Hepatocyte (in vitro differentiated cells): Measurements from ENCODE around the gene B3GAT1. TPM values are rescaled to one million over a fixed set of nuclear protein-coding genes. Genes with fewer than 3 reads are reported as not detected.

ENCODE experiments used
- DNase-seq: peaks from one replicate; pipeline ENCODE4 v3.0.0-alpha.2; 2016; ENCODE audit warnings: low spot score
- H2AFZ ChIP-seq: fragments of 200-600 bp; sonication (generic); 2 replicates; pipeline ENCODE4 v1.6.0; 2016; ENCODE audit warnings: antibody characterized with exemption, mild to moderate bottlenecking
- H3K27ac ChIP-seq: fragments of 200-600 bp; sonication (generic); 2 replicates; pipeline ENCODE4 v1.5.1; 2016; ENCODE audit warnings: mild to moderate bottlenecking
- H3K27me3 ChIP-seq: fragments of 200-600 bp; sonication (generic); 2 replicates; pipeline ENCODE4 v1.6.1; 2016
- H3K36me3 ChIP-seq: fragments of 200-600 bp; sonication (generic); replicated peaks from 2 replicates; pipeline ENCODE4 v1.5.1; 2016; ENCODE audit warnings: low read depth; ENCODE audit not compliant: insufficient read depth
- H3K4me1 ChIP-seq: fragments of 200-600 bp; sonication (generic); 2 replicates; pipeline ENCODE4 v1.5.1; 2016; ENCODE audit warnings: mild to moderate bottlenecking, moderate library complexity; ENCODE audit not compliant: insufficient read depth
- H3K4me2 ChIP-seq: fragments of 200-600 bp; sonication (generic); 2 replicates; pipeline ENCODE4 v1.6.0; 2016
- H3K4me3 ChIP-seq: fragments of 200-600 bp; sonication (generic); 2 replicates; pipeline ENCODE4 v1.5.1; 2016; ENCODE audit warnings: mild to moderate bottlenecking
- H3K79me2 ChIP-seq: fragments of 200-600 bp; sonication (generic); 2 replicates; pipeline ENCODE4 v1.6.0; 2017; ENCODE audit warnings: mild to moderate bottlenecking
- H3K9me2 ChIP-seq: fragments of 200-600 bp; sonication (generic); replicated peaks from 2 replicates; pipeline ENCODE4 v1.6.0; 2017; ENCODE audit warnings: mild to moderate bottlenecking; ENCODE audit not compliant: insufficient read depth
- H3K9me3 ChIP-seq: fragments of 200-600 bp; sonication (generic); 2 replicates; pipeline ENCODE4 v1.5.1; 2016; ENCODE audit warnings: low read depth, mild to moderate bottlenecking
- H4K20me1 ChIP-seq: fragments of 200-600 bp; sonication (generic); 2 replicates; pipeline ENCODE4 v1.6.0; 2016; ENCODE audit warnings: mild to moderate bottlenecking; ENCODE audit not compliant: insufficient read depth, poor library complexity, severe bottlenecking
- CTCF ChIP-seq: fragments of 200-600 bp; sonication (generic); IDR thresholded peaks from 2 replicates; pipeline ENCODE4 v1.5.1; 2016; ENCODE audit warnings: antibody characterized with exemption, mild to moderate bottlenecking; ENCODE audit not compliant: poor library complexity
- EZH2 ChIP-seq: fragments of 200-600 bp; sonication (generic); IDR thresholded peaks from 2 replicates; pipeline ENCODE4 v1.6.1; 2016; ENCODE audit warnings: antibody characterized with exemption, mild to moderate bottlenecking, borderline replicate concordance
- EZH2phosphoT487 ChIP-seq: fragments of 200-600 bp; sonication (generic); IDR thresholded peaks from one replicate; pipeline ENCODE4 v1.6.1; 2018; ENCODE audit warnings: antibody characterized with exemption, mild to moderate bottlenecking, low read depth, moderate library complexity; ENCODE audit not compliant: unreplicated experiment, severe bottlenecking
- WGBS: methylation state at CpG from one replicate; pipeline ENCODE4 v1.1.6; 2016; ENCODE audit warnings: low lambda C conversion rate; ENCODE audit errors: missing lambda C conversion rate; 5-methylcytosine and 5-hydroxymethylcytosine counted together
- polyA plus RNA-seq: library from polyadenylated mRNA; unstranded; fragments of >200 nt; fragmentation: Nextera tagmentation; extraction: Ambion mirVana; gene quantifications from 2 replicates; pipeline ENCODE4 v1.2.1, GENCODE V29; 2016
- total RNA-seq: library from RNA; depleted of rRNA; stranded (reverse); fragments of >200 nt; gene quantifications from 2 replicates; pipeline ENCODE4 v1.2.3, GENCODE V29; 2014

The B3GAT1 gene
- total and polyA plus RNA-seq, 2 experiments from 2014 or later = 0.17 to 0.40 TPM

GRCh38 chr11:134452026-134452837 lies 40.2 kb upstream of the B3GAT1 start:
- Histone ChIP-seq H3K9me3 (no peaks in the 10 kb centered on the region), H3K27ac (no peak overlapping the region), H3K79me2 (no peaks in the 10 kb centered on the region), H3K4me1 (no peaks in the 10 kb centered on the region), H4K20me1 (no peaks in the 10 kb centered on the region), H3K9me2 (no peaks in the 10 kb centered on the region), H3K36me3 (no peaks in the 10 kb centered on the region), H3K4me2 (no peak overlapping the region), H3K4me3 (no peak overlapping the region), H2AFZ (no peak overlapping the region), H3K27me3 (no peaks in the 10 kb centered on the region)
- TF ChIP-seq EZH2phosphoT487 = no peak
- no peak for TF ChIP-seq EZH2
- no peak for TF ChIP-seq CTCF
- DNase-seq = no peak
- 88% methylated on average over 14 of the region's 14 CpGs for WGBS

GRCh38 chr11:134450186-134450585 lies 38.1 kb upstream of the B3GAT1 start:
- no peaks in the 10 kb centered on the region for H3K9me2 ChIP-seq
- H3K27me3 ChIP-seq = no peaks in the 10 kb centered on the region
- H3K4me2 ChIP-seq = no peak overlapping the region
- no peaks in the 10 kb centered on the region for H3K79me2 ChIP-seq
- H3K36me3 ChIP-seq = no peaks in the 10 kb centered on the region
- no peak overlapping the region for H3K4me3 ChIP-seq
- no peaks in the 10 kb centered on the region for H3K4me1 ChIP-seq
- TF ChIP-seq CTCF (no peak), EZH2phosphoT487 (no peak), EZH2 (no peak)
- no peaks in the 10 kb centered on the region for H4K20me1 ChIP-seq
- H3K27ac ChIP-seq = no peak overlapping the region
- H3K9me3 ChIP-seq = no peaks in the 10 kb centered on the region
- no peak for DNase-seq
- WGBS = 86% methylated on average over 7 of the region's 7 CpGs
- no peak overlapping the region for H2AFZ ChIP-seq

- H3K36me3 ChIP-seq = no peaks in the 10 kb centered on the region
- DNase-seq = no peak
- no peaks in the 10 kb centered on the region for H3K9me3 ChIP-seq
- H3K79me2 ChIP-seq = no peaks in the 10 kb centered on the region
- no peaks in the 10 kb centered on the region for H3K9me2 ChIP-seq
- no peak overlapping the region for H2AFZ ChIP-seq
- TF ChIP-seq EZH2 (no peak), EZH2phosphoT487 (no peak)
- WGBS = 71% methylated on average over 7 of the region's 7 CpGs
- H3K4me2 ChIP-seq = no peak overlapping the region
- no peak overlapping the region for H3K27ac ChIP-seq
- no peaks in the 10 kb centered on the region for H3K4me1 ChIP-seq
- no peaks in the 10 kb centered on the region for H4K20me1 ChIP-seq
- no peak overlapping the region for H3K4me3 ChIP-seq
- H3K27me3 ChIP-seq = no peaks in the 10 kb centered on the region
Observed at GRCh38 chr11:134449713-134450112, 37.7 kb upstream of the B3GAT1 start.

GRCh38 chr11:134449051-134449450 lies 37.0 kb upstream of the B3GAT1 start:
- no peaks in the 10 kb centered on the region for H3K36me3 ChIP-seq
- H3K9me2 ChIP-seq = no peaks in the 10 kb centered on the region
- TF ChIP-seq EZH2phosphoT487 = no peak
- TF ChIP-seq EZH2 = no peak
- TF ChIP-seq CTCF = no peak
- H3K4me3 ChIP-seq = no peak overlapping the region
- 100% methylated on average over 1 of the region's 1 CpG for WGBS
- H3K27ac ChIP-seq = no peak overlapping the region
- H3K9me3 ChIP-seq = no peaks in the 10 kb centered on the region
- H3K27me3 ChIP-seq = no peaks in the 10 kb centered on the region
- no peaks in the 10 kb centered on the region for H4K20me1 ChIP-seq
- no peak overlapping the region for H3K4me2 ChIP-seq
- H3K4me1 ChIP-seq = no peaks in the 10 kb centered on the region
- no peak overlapping the region for H2AFZ ChIP-seq
- no peaks in the 10 kb centered on the region for H3K79me2 ChIP-seq
- DNase-seq = no peak
